T-helper 22 cell (primary cell): ENCODE measurements around the gene SEC23A.
"Not testable (repeated sequence)": the region's sequence is repeated elsewhere in the genome, so short reads cannot be mapped to it uniquely, and the experiment has no call there.

Experiments used
- DNase-seq: peaks from one replicate; pipeline ENCODE4 v3.0.0-alpha.2; 2020; ENCODE audit warnings: low read depth

SEC23A gene

GRCh38 chr14:39091716-39092115, 11.3 kb downstream of the SEC23A start:
- DNase-seq, result no peak

GRCh38 chr14:39090548-39091111, 12.4 kb downstream of the SEC23A start:
- no peak for DNase-seq

- DNase-seq, result no peak
Observed at GRCh38 chr14:39087493-39087892, 15.5 kb downstream of the SEC23A start.

GRCh38 chr14:39085933-39086332, 17.1 kb downstream of the SEC23A start:
- DNase-seq, result no peak

- no peak for DNase-seq
Observed at GRCh38 chr14:39083127-39083526, 19.9 kb downstream of the SEC23A start.

GRCh38 chr14:39080886-39081285, 22.1 kb downstream of the SEC23A start:
- DNase-seq, result no peak

- DNase-seq, result no peak
Observed at GRCh38 chr14:39071096-39071495, 31.9 kb downstream of the SEC23A start.

GRCh38 chr14:39069923-39070322, 33.1 kb downstream of the SEC23A start:
- DNase-seq, result no peak

GRCh38 chr14:39069169-39069805, 33.7 kb downstream of the SEC23A start:
- not testable (repeated sequence) for DNase-seq

GRCh38 chr14:39060818-39061437, 42.1 kb downstream of the SEC23A start:
- DNase-seq, result no peak

- no peak for DNase-seq
Observed at GRCh38 chr14:39055786-39056474, 47.1 kb downstream of the SEC23A start.

- DNase-seq, result not testable (repeated sequence)
Observed at GRCh38 chr14:39052869-39053454, 50.1 kb downstream of the SEC23A start.

GRCh38 chr14:39050389-39050788, 52.6 kb downstream of the SEC23A start:
- DNase-seq, result no peak

- not testable (repeated sequence) for DNase-seq
Observed at GRCh38 chr14:39045889-39046288, 57.1 kb downstream of the SEC23A start.

GRCh38 chr14:39043352-39043943, 59.6 kb downstream of the SEC23A start:
- no peak for DNase-seq

- DNase-seq, result no peak
Observed at GRCh38 chr14:39040529-39040928, 62.5 kb downstream of the SEC23A start.

- DNase-seq, result no peak
Observed at GRCh38 chr14:39038542-39038941, 64.5 kb downstream of the SEC23A start.

- no peak for DNase-seq
Observed at GRCh38 chr14:39036760-39037159, 66.3 kb downstream of the SEC23A start.

GRCh38 chr14:39035336-39035735, 67.7 kb downstream of the SEC23A start:
- DNase-seq, result no peak

GRCh38 chr14:39034481-39035296, 68.3 kb downstream of the SEC23A start:
- no peak for DNase-seq

- no peak for DNase-seq
Observed at GRCh38 chr14:39033371-39033770, 69.7 kb downstream of the SEC23A start.
